Endothelial cell of umbilical vein (primary cell): ENCODE measurements around the gene PLXNB1. TPM values are rescaled to one million over a fixed set of nuclear protein-coding genes. Genes with fewer than 3 reads are reported as not detected.

Source experiments
- BruUV-seq: library from RNA; stranded (reverse); fragments of 400-500 nt; replicated peaks from 2 replicates; lab custom pipeline; 2021; lab: Mats Ljungman, UMichigan
- CTCF ChIA-PET: fragments of 300-600, 350-600 bp; sonication (Branson Sonifier 250); formaldehyde crosslinking; loops from one replicate; lab custom pipeline; 2021; ENCODE audit warnings: antibody characterized with exemption, inconsistent platforms; lab: Charles Lee
- POLR2A ChIA-PET: fragments of 300-600, 350-600 bp; sonication (Branson Sonifier 250); formaldehyde crosslinking; loops from one replicate; lab custom pipeline; 2021; ENCODE audit warnings: antibody characterized with exemption, inconsistent platforms; lab: Charles Lee
- DNase-seq: peaks from one replicate; pipeline ENCODE4 v3.0.0-alpha.2; 2011; ENCODE audit warnings: low read depth, low spot score
- FAIRE-seq: peaks from 2 replicates; lab custom pipeline; 2011; peaks lifted over from hg19 to GRCh38; lab: Jason Lieb, UNC
- H2AFZ ChIP-seq: 2 replicates; pipeline ENCODE4 v1.6.0; 2012; ENCODE audit warnings: low read depth, low read length, control low read depth, inconsistent platforms
- H3K27ac ChIP-seq: 2 replicates; pipeline ENCODE4 v1.5.1; 2011; ENCODE audit warnings: low read depth, mild to moderate bottlenecking, control low read depth, low read length, moderate library complexity; ENCODE audit not compliant: insufficient read depth
- H3K27me3 ChIP-seq, 2 experiments: 2 replicates each; pipeline versions ENCODE4 v1.6.0 to v1.6.1; 2011; ENCODE audit warnings: low read length in 2 of 2, mixed read lengths in 1 of 2; ENCODE audit not compliant: control insufficient read depth in 2 of 2, insufficient read depth in 2 of 2
- H3K36me3 ChIP-seq, 2 experiments: 2 replicates in 1 of 2; 3 replicates in 1 of 2; pipeline ENCODE4 v1.5.1; 2011; ENCODE audit warnings: low read length in 2 of 2, mild to moderate bottlenecking in 1 of 2, moderate library complexity in 1 of 2; ENCODE audit not compliant: control insufficient read depth in 2 of 2, insufficient read depth in 2 of 2; ENCODE audit errors: extremely low read depth in 1 of 2
- H3K4me1 ChIP-seq: 3 replicates; pipeline ENCODE4 v1.5.1; 2011; ENCODE audit warnings: mild to moderate bottlenecking, low read length; ENCODE audit not compliant: control insufficient read depth, insufficient read depth; ENCODE audit errors: extremely low read depth
- H3K4me2 ChIP-seq: 2 replicates; pipeline ENCODE4 v1.6.1; 2011; ENCODE audit warnings: low read length, control low read depth, mixed read lengths; ENCODE audit not compliant: insufficient read depth
- H3K4me3 ChIP-seq, 3 experiments: fragments of 200-600 bp in 1 of 3; sonication (generic), shearing (Covaris generic) in 1 of 3; replicated peaks in 1 of 3; 2 replicates each; pipeline ENCODE4 v1.5.1; 2011 to 2016; ENCODE audit warnings: control low read depth in 3 of 3, low read length in 3 of 3, mild to moderate bottlenecking in 2 of 3, inconsistent platforms in 1 of 3, low read depth in 1 of 3, moderate library complexity in 1 of 3; ENCODE audit not compliant: insufficient read depth in 1 of 3
- H3K79me2 ChIP-seq: 2 replicates; pipeline ENCODE4 v1.6.0; 2012; ENCODE audit warnings: low read length, inconsistent platforms; ENCODE audit not compliant: control insufficient read depth, insufficient read depth
- H3K9ac ChIP-seq: replicated peaks from 2 replicates; pipeline ENCODE3; 2011; ENCODE audit warnings: low read length, control low read depth; ENCODE audit not compliant: insufficient read depth; ENCODE audit errors: extremely low read depth
- H3K9me1 ChIP-seq: replicated peaks from 3 replicates; pipeline ENCODE4 v1.6.0; 2011; ENCODE audit warnings: mild to moderate bottlenecking, low read length; ENCODE audit not compliant: control insufficient read depth, insufficient read depth; ENCODE audit errors: extremely low read depth
- H3K9me3 ChIP-seq: replicated peaks from 2 replicates; pipeline ENCODE4 v1.5.1; 2012; ENCODE audit warnings: low read length, inconsistent platforms; ENCODE audit not compliant: control insufficient read depth, insufficient read depth
- H4K20me1 ChIP-seq: replicated peaks from 2 replicates; pipeline ENCODE3; 2011; ENCODE audit warnings: mild to moderate bottlenecking, low read length; ENCODE audit not compliant: control insufficient read depth, insufficient read depth; ENCODE audit errors: extremely low read depth
- EZH2 ChIP-seq: IDR thresholded peaks from 2 replicates; pipeline ENCODE4 v1.6.1; 2012; ENCODE audit warnings: borderline replicate concordance, low read depth, mild to moderate bottlenecking, moderate library complexity, low read length, inconsistent platforms; ENCODE audit not compliant: severe bottlenecking
- FOS ChIP-seq: IDR thresholded peaks from 2 replicates; pipeline ENCODE4 v1.6.1; 2011; ENCODE audit warnings: mild to moderate bottlenecking, low read length, moderate library complexity, borderline replicate concordance; ENCODE audit not compliant: insufficient read depth
- GATA2 ChIP-seq: IDR thresholded peaks from 2 replicates; pipeline ENCODE4 v1.7.0; 2011; ENCODE audit warnings: low read depth, mild to moderate bottlenecking, moderate library complexity, mixed read lengths, low read length; ENCODE audit not compliant: insufficient read length, insufficient read depth
- JUN ChIP-seq: IDR thresholded peaks from 2 replicates; pipeline ENCODE4 v1.6.1; 2011; ENCODE audit warnings: borderline replicate concordance, low read depth; ENCODE audit not compliant: insufficient read length, insufficient read depth
- MYC ChIP-seq: IDR thresholded peaks from one replicate; pipeline ENCODE4 v1.6.1; 2011; ENCODE audit warnings: mild to moderate bottlenecking, low read depth, low read length
- POLR2A ChIP-seq: IDR thresholded peaks from 2 replicates; pipeline ENCODE4 v1.6.1; 2012; ENCODE audit warnings: low read depth, mild to moderate bottlenecking, control low read depth, low read length
- POLR2AphosphoS5 ChIP-seq: IDR thresholded peaks from 2 replicates; pipeline ENCODE4 v1.6.1; 2012; ENCODE audit warnings: low read depth, mild to moderate bottlenecking, control low read depth, low read length, moderate library complexity; ENCODE audit not compliant: insufficient read depth
- dilution Hi-C: fragments of 300-500 bp; cut with MboI; formaldehyde crosslinking; loops from one replicate; pipeline ENCODE4 v1.15.0; 2019; ENCODE audit warnings: low sequenced_read_pairs; ENCODE audit not compliant: extremely low pct_ligation_motif_present
- intact Hi-C: fragments of 100-400 bp; cut with micrococcal nuclease; formaldehyde crosslinking; loops from one replicate; pipeline ENCODE4 v1.10.0; 2022
- polyA plus RNA-seq, 4 experiments: library from polyadenylated mRNA; depleted of rRNA in 3 of 4; stranded (reverse) in 3 of 4; unstranded in 1 of 4; fragments of >200 nt; gene quantifications; 2 replicates each; pipeline versions ENCODE4 v1.2.1 to v1.2.3, GENCODE V29; 2011 to 2012; ENCODE audit warnings: missing spikeins in 1 of 4
- total RNA-seq: library from RNA; stranded (reverse); gene quantifications from 2 replicates; pipeline ENCODE4 v1.2.3, GENCODE V29; 2021
- TF ChIP-seq, protein P1 (sequence below): IDR thresholded peaks from 2 replicates; pipeline ENCODE4 v1.6.1; 2011; ENCODE audit not compliant: insufficient read depth, insufficient read length
- TF ChIP-seq, protein P2 (sequence below), 2 donors: IDR thresholded peaks; 1 replicate in 1 of 2; 2 replicates in 1 of 2; pipeline ENCODE4 v1.5.1; 2011; ENCODE audit warnings: low read length in 2 of 2, mild to moderate bottlenecking in 2 of 2, moderate library complexity in 2 of 2, control low read depth in 1 of 2, inconsistent platforms in 1 of 2, low read depth in 1 of 2; ENCODE audit not compliant: insufficient read depth in 1 of 2; ENCODE audit errors: extremely low read depth in 1 of 2

The PLXNB1 gene
- total and polyA plus RNA-seq, 2 donors (not counting 3 experiments of a cell fraction or from before 2014, with no cell fraction given) = 43.1 to 45.2 TPM

DNA sequence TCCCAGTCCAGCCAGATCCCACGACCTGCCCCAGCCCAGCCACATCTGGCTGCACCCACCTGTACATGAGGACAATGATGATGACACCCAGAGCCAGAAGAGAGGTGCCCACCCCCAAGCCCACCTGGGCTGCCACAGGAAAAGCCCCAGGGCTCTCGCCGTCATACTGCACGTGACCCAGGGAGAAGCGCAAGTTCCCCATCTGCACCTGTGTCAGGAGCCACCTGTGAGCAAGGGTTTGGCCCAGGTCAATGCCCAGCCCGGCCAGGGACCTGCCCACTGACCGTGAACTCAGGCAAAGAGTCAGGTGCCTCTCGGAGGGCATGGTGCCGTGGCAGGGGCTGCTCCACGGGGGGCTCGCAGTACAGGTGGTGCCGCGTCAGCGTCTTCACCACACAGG is 16.3 kb downstream of the PLXNB1 start:
- TF ChIP-seq FOS (no peak), MYC (no peak), POLR2AphosphoS5 (no peak), POLR2A (no peak), EZH2 (no peak), GATA2 (no peak), JUN (no peak)
- TF ChIP-seq, protein P1, sequence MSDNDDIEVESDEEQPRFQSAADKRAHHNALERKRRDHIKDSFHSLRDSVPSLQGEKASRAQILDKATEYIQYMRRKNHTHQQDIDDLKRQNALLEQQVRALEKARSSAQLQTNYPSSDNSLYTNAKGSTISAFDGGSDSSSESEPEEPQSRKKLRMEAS = no peak
- TF ChIP-seq, protein P2, sequence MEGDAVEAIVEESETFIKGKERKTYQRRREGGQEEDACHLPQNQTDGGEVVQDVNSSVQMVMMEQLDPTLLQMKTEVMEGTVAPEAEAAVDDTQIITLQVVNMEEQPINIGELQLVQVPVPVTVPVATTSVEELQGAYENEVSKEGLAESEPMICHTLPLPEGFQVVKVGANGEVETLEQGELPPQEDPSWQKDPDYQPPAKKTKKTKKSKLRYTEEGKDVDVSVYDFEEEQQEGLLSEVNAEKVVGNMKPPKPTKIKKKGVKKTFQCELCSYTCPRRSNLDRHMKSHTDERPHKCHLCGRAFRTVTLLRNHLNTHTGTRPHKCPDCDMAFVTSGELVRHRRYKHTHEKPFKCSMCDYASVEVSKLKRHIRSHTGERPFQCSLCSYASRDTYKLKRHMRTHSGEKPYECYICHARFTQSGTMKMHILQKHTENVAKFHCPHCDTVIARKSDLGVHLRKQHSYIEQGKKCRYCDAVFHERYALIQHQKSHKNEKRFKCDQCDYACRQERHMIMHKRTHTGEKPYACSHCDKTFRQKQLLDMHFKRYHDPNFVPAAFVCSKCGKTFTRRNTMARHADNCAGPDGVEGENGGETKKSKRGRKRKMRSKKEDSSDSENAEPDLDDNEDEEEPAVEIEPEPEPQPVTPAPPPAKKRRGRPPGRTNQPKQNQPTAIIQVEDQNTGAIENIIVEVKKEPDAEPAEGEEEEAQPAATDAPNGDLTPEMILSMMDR (IDR thresholded peaks at IDR 0.05; ENCODE audit: extremely low read depth in 1 of 2, insufficient read depth in 1 of 2, low read depth in 1 of 2, low read length in 2 of 2) = no peak
- DNase-seq (no peak), FAIRE-seq (no peak)
- H3K9me1 ChIP-seq = no peaks in the 10 kb centered on the region
- no peak overlapping the region for H3K4me2 ChIP-seq
- CTCF ChIA-PET = interaction anchor here (1.4 to 4.3 kb wide), 2 partner anchors 13 to 23 kb away, joined by 8 to 12 read pairs; no protein-coding TSS in a partner anchor
- no peak overlapping the region for H3K9ac ChIP-seq
- H3K4me1 ChIP-seq = no peaks in the 10 kb centered on the region
- POLR2A ChIA-PET = no interaction called here
- no peaks in the 10 kb centered on the region for H3K27me3 ChIP-seq
- BruUV-seq = no TSS peak
- H2AFZ ChIP-seq = no peak overlapping the region
- dilution Hi-C loops (no loop called here), intact Hi-C loops (no loop called here)
- peaks cover 0 to 36% of the 10 kb centered on the region in 2 experiments for H3K36me3 ChIP-seq
- H4K20me1 ChIP-seq = no peaks in the 10 kb centered on the region
- no peaks in the 10 kb centered on the region for H3K9me3 ChIP-seq
- H3K27ac ChIP-seq = no peak overlapping the region
- no peaks in the 10 kb centered on the region for H3K79me2 ChIP-seq
- H3K4me3 ChIP-seq = no peak overlapping the region
